ENCODE data around the gene CHEK2. TPM values are rescaled to one million over a fixed set of nuclear protein-coding genes. Genes with fewer than 3 reads are reported as not detected.

The CHEK2 gene
- total and polyA plus RNA-seq, 10 donors: 8.1 to 21.2 (median 12.2) TPM

GRCh38 chr22:28710576-28711191, 30.9 kb downstream of the CHEK2 start:
- Histone ChIP-seq H3K9me3 (no peaks in the 10 kb centered on the region), H3K27me3 (replicated peaks in 1 of 7) (no peaks in the 10 kb centered on the region), H3K27ac (peak overlapping the region in 2 of 8 donors; percentile 2 to 24), H3K36me3 (peaks cover 0 to 48% (median 4%) of the 10 kb centered on the region in 6 donors), H3K4me3 (no peak overlapping the region), H3K4me1 (peaks cover 0 to 18% (median 10%) of the 10 kb centered on the region in 6 donors)
- 61 to 78% (median 75%) methylated on average over 3 of the region's 3 CpGs for WGBS, 5 donors
- intact Hi-C loops (cut with DNase I; ENCODE audit: low total_unique reads): no loop called here
- no peak for TF ChIP-seq POLR2A (IDR thresholded peaks at IDR 0.05)
- TF ChIP-seq POLR2AphosphoS5 (IDR thresholded peaks at IDR 0.05): no peak
- no peak for TF ChIP-seq CTCF (IDR thresholded peaks at IDR 0.05 in 8 of 11, conservative IDR thresholded peaks at IDR 0.05 in 3 of 11)
- no peak for DNase-seq

GRCh38 chr22:28710107-28710506, 31.5 kb downstream of the CHEK2 start:
- no peak for DNase-seq
- H3K36me3 ChIP-seq: peaks cover 0 to 52% (median 4%) of the 10 kb centered on the region in 6 donors
- H3K27ac ChIP-seq: peak overlapping the region in 1 of 8 donors; percentile 24
- H3K4me1 ChIP-seq: peaks cover 0 to 18% (median 10%) of the 10 kb centered on the region in 6 donors
- TF ChIP-seq POLR2AphosphoS5 (IDR thresholded peaks at IDR 0.05) (no peak), POLR2A (IDR thresholded peaks at IDR 0.05) (no peak), CTCF (IDR thresholded peaks at IDR 0.05 in 8 of 11, conservative IDR thresholded peaks at IDR 0.05 in 3 of 11) (no peak)
- H3K9me3 ChIP-seq: no peaks in the 10 kb centered on the region
- no peak overlapping the region for H3K4me3 ChIP-seq
- H3K27me3 ChIP-seq (replicated peaks in 1 of 7): no peaks in the 10 kb centered on the region
- intact Hi-C loops (cut with DNase I; ENCODE audit: low total_unique reads): no loop called here

DNA sequence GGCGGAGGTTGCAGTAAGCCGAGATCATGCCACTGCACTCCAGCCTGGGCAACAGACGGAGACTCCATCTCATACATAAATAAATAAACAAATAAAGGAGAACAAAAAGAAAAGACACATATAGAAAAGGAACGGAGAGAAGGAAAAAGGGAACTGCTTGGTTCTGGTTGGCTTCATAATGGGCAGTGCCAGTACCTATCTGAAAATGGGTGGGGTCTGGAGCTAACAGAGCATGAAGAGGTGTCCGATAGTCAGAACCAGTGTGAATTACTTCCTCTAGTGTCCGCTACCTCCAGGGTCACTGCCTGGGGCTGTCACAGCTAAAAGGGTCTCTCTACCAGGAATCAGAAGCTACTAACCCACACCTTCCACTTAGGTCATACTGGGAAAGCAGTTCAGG, 34.8 kb downstream of the CHEK2 start:
- H3K9me3 ChIP-seq: no peaks in the 10 kb centered on the region
- H3K36me3 ChIP-seq: peaks cover 0 to 70% (median 4%) of the 10 kb centered on the region in 6 donors
- 62 to 82% (median 66%) methylated on average over 6 of the region's 6 CpGs for WGBS, 5 donors
- TF ChIP-seq POLR2A (IDR thresholded peaks at IDR 0.05) (no peak), POLR2AphosphoS5 (IDR thresholded peaks at IDR 0.05) (no peak), CTCF (IDR thresholded peaks at IDR 0.05 in 8 of 11, conservative IDR thresholded peaks at IDR 0.05 in 3 of 11) (no peak)
- H3K27ac ChIP-seq: no peak overlapping the region
- H3K4me3 ChIP-seq: no peak overlapping the region
- H3K4me1 ChIP-seq: peaks cover 0 to 27% (median 10%) of the 10 kb centered on the region in 6 donors
- intact Hi-C loops (cut with DNase I; ENCODE audit: low total_unique reads): no loop called here
- H3K27me3 ChIP-seq (replicated peaks in 1 of 7): no peaks in the 10 kb centered on the region
- DNase-seq: no peak

DNA sequence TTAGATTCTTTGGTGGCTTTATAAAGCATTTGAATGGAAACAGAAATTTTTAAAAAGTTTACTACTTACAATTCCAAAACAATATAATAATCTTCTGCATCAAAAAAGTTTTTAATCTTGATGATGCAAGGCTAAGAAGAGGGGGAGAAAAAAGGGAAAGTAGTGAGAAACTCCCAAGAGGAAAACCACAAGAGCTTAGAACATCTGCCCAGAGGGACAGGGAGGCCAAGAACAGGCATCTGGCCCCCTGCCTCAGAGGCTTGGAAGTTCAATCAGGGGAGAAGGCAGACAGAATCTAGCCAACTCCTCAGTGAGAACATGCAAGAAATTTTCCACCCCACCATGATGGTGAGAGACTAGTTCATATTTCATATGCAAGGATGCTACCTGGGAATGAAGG, 38.2 kb downstream of the CHEK2 start:
- H3K27ac ChIP-seq: no peak overlapping the region
- no peaks in the 10 kb centered on the region for H3K27me3 ChIP-seq (replicated peaks in 1 of 7)
- peaks cover 0 to 27% (median 8%) of the 10 kb centered on the region in 6 donors for H3K4me1 ChIP-seq
- no peak for TF ChIP-seq POLR2AphosphoS5 (IDR thresholded peaks at IDR 0.05)
- no peak for TF ChIP-seq POLR2A (IDR thresholded peaks at IDR 0.05)
- no peak for TF ChIP-seq CTCF (IDR thresholded peaks at IDR 0.05 in 8 of 11, conservative IDR thresholded peaks at IDR 0.05 in 3 of 11)
- no peak overlapping the region for H3K4me3 ChIP-seq
- H3K9me3 ChIP-seq: no peaks in the 10 kb centered on the region
- intact Hi-C loops (cut with DNase I; ENCODE audit: low total_unique reads): no loop called here
- peaks cover 0 to 60% (median 0%) of the 10 kb centered on the region in 6 donors for H3K36me3 ChIP-seq
- no peak for DNase-seq

Data from spleen (tissue), 11 donors.